GM03348 (cell line): Measurements from ENCODE around the gene WDR17.

ENCODE experiments used
- DNase-seq: peaks from one replicate; pipeline ENCODE4 v3.0.0; 2012; ENCODE audit warnings: low spot score

The WDR17 gene

DNA sequence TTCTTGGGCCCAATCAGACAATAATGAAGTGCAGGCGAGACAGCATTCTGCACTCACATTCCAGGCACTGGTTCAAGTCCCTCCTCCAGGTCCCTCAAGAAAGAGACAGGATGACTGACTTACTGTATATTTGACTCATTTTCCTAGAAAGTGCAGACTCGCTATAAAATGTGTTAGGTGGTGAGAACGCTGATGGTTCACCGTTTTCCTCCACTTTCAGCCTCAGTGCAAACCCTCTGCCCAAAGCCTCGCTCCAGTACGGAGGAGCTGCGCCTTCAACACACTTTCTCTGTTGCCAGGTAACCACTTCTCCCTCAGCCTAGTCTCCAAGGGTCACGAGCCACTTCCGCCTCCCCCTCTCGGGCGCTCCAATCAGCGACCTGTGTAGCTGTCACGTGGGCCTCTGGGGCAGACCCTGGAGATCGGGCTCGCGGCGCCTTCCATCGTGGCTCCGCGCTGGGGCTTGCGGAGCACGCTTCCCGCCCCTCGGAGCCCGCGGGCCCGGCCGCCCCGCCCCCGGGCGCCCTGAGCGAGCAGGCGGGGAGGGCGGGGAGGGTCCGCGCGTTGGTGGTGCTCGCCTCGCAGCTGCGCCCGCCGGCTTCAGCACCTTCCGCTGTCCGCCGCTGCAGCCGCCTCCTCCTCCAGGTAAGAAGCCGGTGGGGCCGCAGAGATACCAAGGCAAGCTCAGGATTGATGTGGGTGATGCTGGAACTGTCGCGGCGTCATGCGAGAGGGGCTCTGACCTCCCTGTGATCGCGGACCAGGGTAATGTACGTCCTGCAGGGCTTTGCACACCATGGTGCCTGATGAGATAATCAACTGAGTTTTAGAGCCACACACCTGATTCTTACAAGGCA, at the start of gene WDR17:
Gene WDR17 (plus strand): TSS at position 407 of the 857 bp plus-strand sequence. CDS start 45,740 bp downstream, outside the sequence.
- peak; percentile 72 for DNase-seq

DNA sequence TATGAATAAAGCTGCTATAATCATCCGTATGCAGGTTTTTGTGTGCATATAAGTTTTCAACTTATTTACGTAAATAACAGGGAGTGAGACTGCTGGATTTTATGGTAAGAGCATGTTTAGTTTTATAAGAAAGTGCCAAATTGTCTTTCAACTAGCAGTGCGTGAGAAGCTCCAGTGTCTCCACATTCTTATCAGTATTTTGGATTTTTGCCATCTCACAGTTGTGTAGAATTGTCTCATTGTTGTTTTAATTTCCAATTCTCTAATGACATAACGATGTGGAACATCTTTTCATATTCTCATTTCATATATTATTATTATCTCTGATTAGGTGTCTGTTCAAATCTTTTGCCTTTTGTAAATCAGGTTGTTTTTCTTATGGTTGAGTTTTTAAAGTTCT, 49.0 kb upstream of the WDR17 start:
- DNase-seq: no peak

- no peak for DNase-seq
Observed at GRCh38 chr4:176020481-176021085, 45.1 kb upstream of the WDR17 start.

DNA sequence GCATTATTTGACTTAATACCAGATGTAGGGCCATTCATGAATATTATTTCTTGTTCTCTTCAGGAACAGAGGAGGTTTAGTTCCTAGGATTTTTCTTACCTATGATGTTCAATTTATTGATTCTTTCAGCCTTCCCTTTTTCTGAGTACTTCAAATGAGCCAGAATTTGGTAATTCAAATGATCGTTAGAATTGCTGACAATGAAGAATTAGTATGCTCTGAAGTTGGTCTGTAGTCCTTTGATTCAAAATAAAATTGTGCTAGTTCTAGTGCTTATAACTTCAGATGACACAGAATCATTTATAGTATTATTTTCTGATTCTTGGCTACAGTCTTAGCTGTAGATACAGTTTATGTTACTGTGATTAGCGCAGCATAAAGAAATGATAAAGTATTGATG, 35.2 kb upstream of the WDR17 start:
- DNase-seq: no peak

- DNase-seq: no peak
Observed at GRCh38 chr4:176031922-176032321, 33.7 kb upstream of the WDR17 start.

GRCh38 chr4:176032454-176032853, 33.2 kb upstream of the WDR17 start:
- DNase-seq: no peak

DNA sequence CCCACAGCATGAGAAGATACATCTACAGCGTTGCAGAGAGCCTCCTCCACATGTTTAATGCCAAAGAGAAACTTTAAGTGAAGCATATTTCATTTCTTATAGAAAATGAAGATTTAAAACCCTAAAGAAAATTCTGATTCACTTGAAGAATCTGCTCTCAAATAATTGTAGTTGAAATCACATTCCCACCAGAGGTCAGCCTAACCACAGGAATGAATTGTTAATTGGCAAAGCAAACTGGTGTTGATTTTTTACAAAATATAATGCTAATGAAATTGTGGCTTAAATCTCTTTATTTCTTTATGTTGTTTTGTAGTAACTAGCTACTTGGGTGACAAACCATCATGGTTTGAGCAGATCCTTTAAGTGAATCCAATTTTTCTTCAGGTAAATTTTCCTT, 31.1 kb upstream of the WDR17 start:
- DNase-seq: peak; percentile 41

DNA sequence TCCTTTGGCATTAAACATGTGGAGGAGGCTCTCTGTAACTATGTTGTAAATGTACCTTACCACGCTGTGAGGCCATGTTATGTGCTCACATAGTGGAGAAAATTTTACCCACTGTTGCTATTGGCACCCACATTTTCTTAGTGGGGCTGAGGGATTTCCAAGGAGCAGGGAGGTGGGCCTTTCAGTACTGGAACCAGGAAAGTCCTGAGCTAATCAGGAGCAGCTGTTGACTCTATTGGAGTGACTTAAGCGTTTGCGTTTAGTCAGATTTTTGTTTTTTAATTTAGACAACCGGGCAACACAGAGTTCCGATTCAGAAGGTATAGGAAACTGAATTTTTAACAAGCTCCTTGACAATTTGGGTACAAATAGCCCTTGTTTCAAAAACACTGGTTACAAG, 30.7 kb upstream of the WDR17 start:
- no peak for DNase-seq

GRCh38 chr4:176036585-176037205, 28.9 kb upstream of the WDR17 start:
- no peak for DNase-seq

GRCh38 chr4:176038789-176039188, 26.9 kb upstream of the WDR17 start:
- DNase-seq: no peak

- no peak for DNase-seq
Observed at GRCh38 chr4:176042195-176042594, 23.4 kb upstream of the WDR17 start.

DNA sequence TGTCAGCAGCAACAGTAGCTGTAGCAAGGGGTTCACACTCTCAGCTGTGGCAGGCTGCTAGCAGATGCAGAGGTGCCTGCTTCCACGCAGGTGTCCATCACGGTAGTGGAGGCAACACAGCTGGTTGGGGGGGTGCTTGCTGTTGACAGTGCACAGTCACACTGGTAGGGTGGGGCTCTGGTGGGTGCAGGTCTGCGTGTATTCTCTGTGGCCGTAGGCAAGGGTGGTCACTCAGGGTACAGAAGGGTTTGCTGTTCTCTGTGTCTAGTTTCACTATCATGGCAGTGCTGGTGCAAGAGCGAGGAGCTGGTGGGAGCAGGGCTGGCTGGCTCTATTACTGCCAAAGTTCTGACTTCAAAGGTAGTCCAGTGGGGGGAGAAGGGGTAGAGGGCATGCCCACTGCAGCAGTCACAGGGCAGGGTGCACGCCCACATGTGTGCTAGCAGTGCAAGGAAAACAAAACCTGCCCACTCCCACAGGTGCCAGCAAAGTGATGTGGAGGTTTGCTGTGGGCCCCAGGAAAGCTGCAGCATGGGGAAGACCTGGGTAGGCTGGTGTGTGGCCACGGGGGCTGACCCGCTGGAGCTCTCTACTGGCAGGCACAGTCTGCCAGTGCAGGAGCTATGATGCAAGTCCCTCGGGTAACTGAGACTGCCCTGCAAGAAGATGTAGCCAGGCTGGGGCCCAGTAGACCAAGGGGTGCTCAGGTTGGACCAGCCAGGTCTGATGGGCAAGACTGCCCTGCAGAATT, 21.6 kb upstream of the WDR17 start:
- DNase-seq: no peak

DNA sequence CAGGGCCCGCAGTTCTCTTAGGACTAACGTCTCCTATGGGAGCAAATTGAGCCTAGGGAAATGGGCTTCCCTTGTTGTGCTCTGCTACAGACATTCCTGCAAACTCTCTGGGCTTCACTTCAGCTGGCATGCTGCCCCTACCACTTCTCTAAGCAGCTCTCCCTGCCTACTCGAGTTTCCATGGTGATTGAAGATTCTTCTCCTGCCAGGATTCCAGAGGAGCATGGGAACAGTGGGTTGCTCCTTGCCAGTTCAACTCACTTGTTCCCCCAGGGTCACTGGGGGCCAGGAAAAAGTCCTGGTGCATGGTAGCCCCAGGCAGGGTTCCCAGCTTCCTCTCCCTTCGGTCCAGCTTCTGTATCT, 21.1 kb upstream of the WDR17 start:
- no peak for DNase-seq

DNA sequence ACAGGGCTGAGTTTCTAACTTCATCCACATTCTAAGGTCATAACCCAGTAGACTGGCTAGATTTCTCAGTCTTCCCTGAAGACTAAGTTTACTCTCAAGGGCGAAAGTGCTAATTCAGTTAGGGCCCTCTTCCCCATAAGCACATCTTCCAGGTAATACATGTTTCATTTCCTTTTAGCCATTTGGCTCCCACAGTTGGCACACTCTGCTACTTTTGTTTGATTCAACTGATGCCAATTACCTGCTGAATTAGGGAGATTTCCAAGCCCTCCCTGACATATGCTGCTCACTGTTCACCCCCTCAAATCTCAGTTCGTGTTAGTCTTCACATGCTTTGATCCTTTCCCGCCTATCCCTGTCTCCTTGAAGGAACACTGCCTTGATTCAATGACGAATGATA, 17.0 kb upstream of the WDR17 start:
- no peak for DNase-seq

GRCh38 chr4:176052744-176053143, 12.9 kb upstream of the WDR17 start:
- DNase-seq: no peak

DNA sequence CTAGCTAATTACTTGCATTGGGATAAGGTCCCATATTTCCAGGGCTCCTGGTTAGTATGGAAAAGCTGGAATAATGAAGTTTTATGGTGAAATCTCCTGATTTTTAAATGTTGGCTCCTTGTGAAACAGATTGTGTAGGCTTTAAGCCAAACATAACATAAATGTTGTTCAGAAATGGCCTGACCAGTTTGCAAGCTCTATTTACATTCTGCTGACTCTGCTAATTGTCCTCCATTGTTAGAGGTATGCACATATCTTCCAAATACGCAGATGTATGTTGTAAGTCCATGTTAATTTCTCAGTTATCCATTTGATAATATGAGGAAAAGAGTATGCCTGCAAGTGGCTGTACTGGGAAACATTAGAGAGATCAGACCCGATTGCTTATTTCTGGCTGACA, 11.9 kb upstream of the WDR17 start:
- DNase-seq: no peak

DNA sequence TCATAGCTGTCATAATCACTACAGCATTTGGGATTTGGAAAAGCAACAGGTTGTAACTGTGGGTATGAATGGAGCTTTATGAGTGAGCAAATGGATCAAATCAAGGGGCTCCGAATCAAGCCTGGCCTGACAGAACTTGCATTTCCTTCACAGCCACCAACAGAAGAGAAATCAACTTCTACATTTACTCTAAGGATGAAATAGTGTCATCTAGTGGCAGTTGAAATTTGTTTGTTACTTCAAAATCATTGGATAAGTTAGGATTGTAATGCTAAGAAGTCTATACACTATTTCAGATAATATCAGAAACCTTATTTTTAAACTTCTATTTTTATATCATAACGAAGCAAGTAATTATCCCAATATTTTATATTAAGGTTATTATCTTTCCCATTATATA, 10.7 kb upstream of the WDR17 start:
- peak; percentile 8 for DNase-seq

DNA sequence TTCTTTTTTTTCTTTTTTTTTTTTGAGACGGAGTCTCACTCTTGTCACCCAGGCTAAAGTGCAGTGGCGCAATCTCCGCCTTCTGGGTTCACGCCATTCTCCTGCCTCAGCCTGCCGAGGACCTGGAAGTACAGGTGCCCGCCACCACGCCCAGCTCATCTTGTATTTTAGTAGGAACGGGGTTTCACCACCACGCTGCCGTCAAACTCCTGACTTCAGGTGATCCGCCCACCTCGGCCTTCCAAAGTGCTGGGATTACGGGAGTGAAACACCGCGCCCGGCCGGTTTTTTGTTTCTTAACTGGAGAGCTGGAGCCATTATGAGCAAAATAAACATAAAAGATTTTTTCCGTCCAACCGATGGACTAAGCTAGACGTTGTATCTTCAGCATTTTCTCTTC, 1.9 kb upstream of the WDR17 start:
- DNase-seq: no peak

GRCh38 chr4:176064539-176064938, 1.1 kb upstream of the WDR17 start:
- DNase-seq: no peak

- DNase-seq: no peak
Observed at GRCh38 chr4:176066757-176067156, 1.1 kb downstream of the WDR17 start.

GRCh38 chr4:176077561-176077960, 11.9 kb downstream of the WDR17 start:
- DNase-seq: no peak

GRCh38 chr4:176084769-176085168, 19.1 kb downstream of the WDR17 start:
- no peak for DNase-seq

DNA sequence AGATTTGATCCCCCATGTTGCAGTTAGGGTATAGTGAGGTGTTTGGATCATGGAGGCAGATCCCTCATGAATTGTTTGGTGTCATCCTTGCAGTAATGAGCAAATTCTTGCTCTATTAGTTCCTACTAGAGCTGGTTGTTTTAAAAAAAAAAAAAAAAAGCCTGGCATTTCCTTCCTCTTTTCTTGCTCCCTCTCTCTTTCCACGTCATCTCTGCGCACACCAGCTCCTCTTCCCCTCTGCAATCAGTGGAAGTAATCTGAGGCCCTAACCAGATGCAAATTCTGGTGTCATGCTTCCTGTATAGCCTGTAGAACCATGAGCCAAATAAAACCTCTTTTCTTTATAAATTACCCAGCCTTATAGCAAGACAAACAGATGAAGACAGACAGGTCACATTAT, 24.5 kb downstream of the WDR17 start:
- DNase-seq: no peak
